HepG2 (cell line): ENCODE data around the gene VPS9D1. TPM values are rescaled to one million over a fixed set of nuclear protein-coding genes. Genes with fewer than 3 reads are reported as not detected.

ENCODE experiments used
- ATF7-NPFF ChIP-seq: sonication (generic); formaldehyde crosslinking; IDR thresholded peaks from 2 replicates; pipeline ENCODE4 v1.8.1; 2023; ENCODE audit warnings: mild to moderate bottlenecking, low read depth, missing genetic modification reagents, moderate library complexity
- CEBPB ChIP-seq: IDR thresholded peaks from 2 replicates; pipeline ENCODE4 v1.6.1; 2011; ENCODE audit warnings: low read depth, low read length, improper control_type of control experiment, borderline replicate concordance
- DMAP1 ChIP-seq: IDR thresholded peaks from 2 replicates; pipeline ENCODE4 v1.6.1; 2016
- HDAC6 ChIP-seq: fragments of 200-600 bp; sonication (generic); IDR thresholded peaks from 2 replicates; pipeline ENCODE4 v1.7.0; 2017; ENCODE audit warnings: mild to moderate bottlenecking, antibody characterized with exemption, low read length, low read depth
- HNRNPH1 ChIP-seq: fragments of 200-400 bp; formaldehyde crosslinking; optimal IDR thresholded peaks from 2 replicates; pipeline ENCODE3; 2017; ENCODE audit warnings: mild to moderate bottlenecking, low read depth, low read length
- NFIB ChIP-seq: sonication (generic); formaldehyde crosslinking; IDR thresholded peaks from 2 replicates; pipeline ENCODE4 v1.9.0; 2021; ENCODE audit warnings: missing genetic modification reagents, mild to moderate bottlenecking, borderline replicate concordance
- NFKBIZ ChIP-seq: IDR thresholded peaks from 2 replicates; pipeline ENCODE4 v1.6.1; 2018; ENCODE audit warnings: missing genetic modification reagents, missing compliant biosample characterization
- SETDB1 ChIP-seq: sonication (generic); formaldehyde crosslinking; IDR thresholded peaks from 2 replicates; pipeline ENCODE4 v1.5.1; 2020; ENCODE audit warnings: missing genetic modification reagents, mild to moderate bottlenecking, borderline replicate concordance
- SOX6 ChIP-seq, 2 experiments: fragments of 450-650 bp in 1 of 2; sonication (generic) in 1 of 2; formaldehyde crosslinking in 1 of 2; IDR thresholded peaks; 2 replicates each; pipeline versions ENCODE4 v1.4.0 to v1.6.1; 2017 to 2020; ENCODE audit warnings: antibody characterized with exemption in 1 of 2, mild to moderate bottlenecking in 1 of 2, missing genetic modification reagents in 1 of 2
- ZMYM2 ChIP-seq: sonication (generic); formaldehyde crosslinking; IDR thresholded peaks from 2 replicates; pipeline ENCODE4 v1.8.0; 2022; ENCODE audit warnings: mild to moderate bottlenecking, missing genetic modification reagents
- ZNF251 ChIP-seq: sonication (generic); formaldehyde crosslinking; IDR thresholded peaks from 2 replicates; pipeline ENCODE4 v1.9.0; 2021; ENCODE audit warnings: mild to moderate bottlenecking, missing genetic modification reagents
- ZNF468 ChIP-seq: sonication (generic); formaldehyde crosslinking; IDR thresholded peaks from 2 replicates; pipeline ENCODE4 v1.8.0; 2022; ENCODE audit warnings: mild to moderate bottlenecking, moderate library complexity, missing genetic modification reagents
- ZNF629 ChIP-seq: sonication (generic); formaldehyde crosslinking; conservative IDR thresholded peaks from 2 replicates; pipeline ENCODE4 v1.5.0; 2020; ENCODE audit warnings: missing genetic modification reagents
- ZNF644 ChIP-seq: IDR thresholded peaks from 2 replicates; pipeline ENCODE4 v1.6.1; 2016; ENCODE audit warnings: low read depth
- polyA plus RNA-seq, 8 experiments: library from polyadenylated mRNA; depleted of rRNA in 3 of 8; stranded (reverse) in 7 of 8; unstranded in 1 of 8; fragments of >200 nt; fragmentation: Illumina TruSeq in 4 of 8; extraction: Trizol in 4 of 8; gene quantifications; 2 replicates each; pipeline versions ENCODE4 v1.2.1 to v1.2.3, GENCODE V29; 2011 to 2016; ENCODE audit warnings: low read depth in 4 of 8, missing spikeins in 1 of 8, mixed read lengths in 1 of 8; ENCODE audit not compliant: insufficient read depth in 1 of 8
- total RNA-seq, 5 experiments: library from RNA; depleted of rRNA; stranded (reverse); fragments of >200 nt; fragmentation: Illumina TruSeq; extraction: Trizol; gene quantifications; 2 replicates each; pipeline ENCODE4 v1.2.3, GENCODE V29; 2016; ENCODE audit warnings: low read depth in 1 of 5
- TF ChIP-seq, protein P1 (sequence below): sonication (generic); formaldehyde crosslinking; IDR thresholded peaks from 2 replicates; pipeline ENCODE4 v1.8.0; 2022; ENCODE audit warnings: missing genetic modification reagents, mild to moderate bottlenecking, borderline replicate concordance
- TF ChIP-seq, protein P2 (sequence below): sonication (generic); formaldehyde crosslinking; IDR thresholded peaks from 2 replicates; pipeline ENCODE4 v1.4.0; 2020; ENCODE audit warnings: low read depth, mild to moderate bottlenecking, missing genetic modification reagents
- TF ChIP-seq, protein P3 (sequence below): sonication (generic); formaldehyde crosslinking; IDR thresholded peaks from 2 replicates; pipeline ENCODE4 v1.5.0; 2020; ENCODE audit warnings: missing genetic modification reagents
- TF ChIP-seq, protein P4 (sequence below): sonication (generic); formaldehyde crosslinking; IDR thresholded peaks from 2 replicates; pipeline ENCODE4 v1.4.0; 2020; ENCODE audit warnings: missing genetic modification reagents, borderline replicate concordance
- TF ChIP-seq, protein P5 (sequence below): sonication (generic); formaldehyde crosslinking; IDR thresholded peaks from 2 replicates; pipeline ENCODE4 v1.9.0; 2021; ENCODE audit warnings: missing genetic modification reagents, mild to moderate bottlenecking, borderline replicate concordance
- TF ChIP-seq, protein P6 (sequence below): sonication (generic); formaldehyde crosslinking; IDR thresholded peaks from 2 replicates; pipeline ENCODE4 v1.8.1; 2023; ENCODE audit warnings: mild to moderate bottlenecking, missing genetic modification reagents, borderline replicate concordance

The VPS9D1 gene
- total and polyA plus RNA-seq, 2 of the 13 experiments (the other 11 are each of a cell fraction or from before 2014, with no cell fraction given): 10.1 to 13.2 TPM

DNA sequence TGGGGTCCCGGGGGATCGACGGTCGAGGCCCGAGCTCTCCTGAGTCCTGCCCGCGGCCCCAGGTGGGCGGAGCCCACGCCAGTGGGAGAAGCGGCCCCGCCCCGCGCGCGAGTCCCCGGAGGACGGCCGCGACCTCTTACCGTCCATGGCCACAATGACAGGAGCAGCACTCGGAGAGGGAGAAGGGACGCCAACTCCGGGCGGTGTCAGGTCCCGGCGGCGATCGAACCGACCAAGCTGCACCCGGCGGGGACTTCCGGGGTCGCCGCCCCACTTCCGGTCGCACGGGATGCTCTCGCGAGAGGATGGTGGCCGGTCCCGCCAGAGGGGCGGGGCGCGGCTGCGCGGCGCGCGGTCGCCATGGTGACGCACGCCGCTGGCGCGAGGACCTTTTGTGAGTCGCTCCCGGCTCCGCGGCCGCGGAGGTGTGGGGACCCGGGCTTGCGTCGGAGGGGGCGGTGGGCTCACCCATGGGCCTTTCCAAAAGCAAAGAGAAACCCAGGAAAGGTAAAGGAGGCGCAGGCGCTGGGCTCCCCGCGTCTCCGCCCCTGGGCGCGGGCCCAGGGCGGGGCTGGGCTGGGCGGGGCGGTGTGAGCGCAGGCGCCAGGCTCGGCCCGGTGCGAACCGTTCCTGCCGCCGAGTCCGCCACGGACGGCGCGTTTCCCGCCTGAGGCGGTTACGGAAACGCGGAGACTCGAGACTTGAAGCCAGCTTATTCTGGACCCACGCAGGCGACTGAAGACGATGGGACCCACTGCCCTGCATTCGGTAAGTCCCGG lies 63.1 kb downstream of the VPS9D1 start, which contains the start of the genes CHMP1A and SPATA33 (continued):
- TF ChIP-seq, protein P1, sequence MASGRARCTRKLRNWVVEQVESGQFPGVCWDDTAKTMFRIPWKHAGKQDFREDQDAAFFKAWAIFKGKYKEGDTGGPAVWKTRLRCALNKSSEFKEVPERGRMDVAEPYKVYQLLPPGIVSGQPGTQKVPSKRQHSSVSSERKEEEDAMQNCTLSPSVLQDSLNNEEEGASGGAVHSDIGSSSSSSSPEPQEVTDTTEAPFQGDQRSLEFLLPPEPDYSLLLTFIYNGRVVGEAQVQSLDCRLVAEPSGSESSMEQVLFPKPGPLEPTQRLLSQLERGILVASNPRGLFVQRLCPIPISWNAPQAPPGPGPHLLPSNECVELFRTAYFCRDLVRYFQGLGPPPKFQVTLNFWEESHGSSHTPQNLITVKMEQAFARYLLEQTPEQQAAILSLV (CRISPR knock-in tag): peak; percentile 89; the same call in 1 of the 2 replicates
- TF ChIP-seq, protein P2, sequence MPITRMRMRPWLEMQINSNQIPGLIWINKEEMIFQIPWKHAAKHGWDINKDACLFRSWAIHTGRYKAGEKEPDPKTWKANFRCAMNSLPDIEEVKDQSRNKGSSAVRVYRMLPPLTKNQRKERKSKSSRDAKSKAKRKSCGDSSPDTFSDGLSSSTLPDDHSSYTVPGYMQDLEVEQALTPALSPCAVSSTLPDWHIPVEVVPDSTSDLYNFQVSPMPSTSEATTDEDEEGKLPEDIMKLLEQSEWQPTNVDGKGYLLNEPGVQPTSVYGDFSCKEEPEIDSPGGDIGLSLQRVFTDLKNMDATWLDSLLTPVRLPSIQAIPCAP (CRISPR knock-in tag): no peak
- TF ChIP-seq NFKBIZ (CRISPR knock-in tag) (no peak), ZNF251 (no peak), ZNF468 (peak; percentile 75; the same call in 1 of the 2 replicates), ZNF629 (CRISPR knock-in tag) (no peak), DMAP1 (peak; percentile 88), NFIB (CRISPR knock-in tag) (no peak), ZNF644 (CRISPR knock-in tag) (no peak), CEBPB (no peak), SOX6 (IDR thresholded peaks at IDR 0.05) (no peak), SOX6 (CRISPR knock-in tag; IDR thresholded peaks at IDR 0.05) (no peak; the same call in 1 of the 2 replicates), HDAC6 (no peak), SETDB1 (no peak), HNRNPH1 (no peak), ZMYM2 (no peak), ATF7-NPFF (CRISPR knock-in tag) (peak; percentile 63; the same call in 1 of the 2 replicates)
- TF ChIP-seq, protein P3, sequence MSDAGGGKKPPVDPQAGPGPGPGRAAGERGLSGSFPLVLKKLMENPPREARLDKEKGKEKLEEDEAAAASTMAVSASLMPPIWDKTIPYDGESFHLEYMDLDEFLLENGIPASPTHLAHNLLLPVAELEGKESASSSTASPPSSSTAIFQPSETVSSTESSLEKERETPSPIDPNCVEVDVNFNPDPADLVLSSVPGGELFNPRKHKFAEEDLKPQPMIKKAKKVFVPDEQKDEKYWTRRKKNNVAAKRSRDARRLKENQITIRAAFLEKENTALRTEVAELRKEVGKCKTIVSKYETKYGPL (CRISPR knock-in tag): 0 out of 2 replicates have a peak, but pooled peaks have one; percentile 34
- TF ChIP-seq, protein P4, sequence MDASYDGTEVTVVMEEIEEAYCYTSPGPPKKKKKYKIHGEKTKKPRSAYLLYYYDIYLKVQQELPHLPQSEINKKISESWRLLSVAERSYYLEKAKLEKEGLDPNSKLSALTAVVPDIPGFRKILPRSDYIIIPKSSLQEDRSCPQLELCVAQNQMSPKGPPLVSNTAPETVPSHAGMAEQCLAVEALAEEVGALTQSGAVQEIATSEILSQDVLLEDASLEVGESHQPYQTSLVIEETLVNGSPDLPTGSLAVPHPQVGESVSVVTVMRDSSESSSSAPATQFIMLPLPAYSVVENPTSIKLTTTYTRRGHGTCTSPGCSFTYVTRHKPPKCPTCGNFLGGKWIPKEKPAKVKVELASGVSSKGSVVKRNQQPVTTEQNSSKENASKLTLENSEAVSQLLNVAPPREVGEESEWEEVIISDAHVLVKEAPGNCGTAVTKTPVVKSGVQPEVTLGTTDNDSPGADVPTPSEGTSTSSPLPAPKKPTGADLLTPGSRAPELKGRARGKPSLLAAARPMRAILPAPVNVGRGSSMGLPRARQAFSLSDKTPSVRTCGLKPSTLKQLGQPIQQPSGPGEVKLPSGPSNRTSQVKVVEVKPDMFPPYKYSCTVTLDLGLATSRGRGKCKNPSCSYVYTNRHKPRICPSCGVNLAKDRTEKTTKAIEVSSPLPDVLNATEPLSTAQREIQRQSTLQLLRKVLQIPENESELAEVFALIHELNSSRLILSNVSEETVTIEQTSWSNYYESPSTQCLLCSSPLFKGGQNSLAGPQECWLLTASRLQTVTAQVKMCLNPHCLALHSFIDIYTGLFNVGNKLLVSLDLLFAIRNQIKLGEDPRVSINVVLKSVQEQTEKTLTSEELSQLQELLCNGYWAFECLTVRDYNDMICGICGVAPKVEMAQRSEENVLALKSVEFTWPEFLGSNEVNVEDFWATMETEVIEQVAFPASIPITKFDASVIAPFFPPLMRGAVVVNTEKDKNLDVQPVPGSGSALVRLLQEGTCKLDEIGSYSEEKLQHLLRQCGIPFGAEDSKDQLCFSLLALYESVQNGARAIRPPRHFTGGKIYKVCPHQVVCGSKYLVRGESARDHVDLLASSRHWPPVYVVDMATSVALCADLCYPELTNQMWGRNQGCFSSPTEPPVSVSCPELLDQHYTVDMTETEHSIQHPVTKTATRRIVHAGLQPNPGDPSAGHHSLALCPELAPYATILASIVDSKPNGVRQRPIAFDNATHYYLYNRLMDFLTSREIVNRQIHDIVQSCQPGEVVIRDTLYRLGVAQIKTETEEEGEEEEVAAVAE: 0 out of 2 replicates have a peak, but pooled peaks have one; percentile 40
- TF ChIP-seq, protein P5, sequence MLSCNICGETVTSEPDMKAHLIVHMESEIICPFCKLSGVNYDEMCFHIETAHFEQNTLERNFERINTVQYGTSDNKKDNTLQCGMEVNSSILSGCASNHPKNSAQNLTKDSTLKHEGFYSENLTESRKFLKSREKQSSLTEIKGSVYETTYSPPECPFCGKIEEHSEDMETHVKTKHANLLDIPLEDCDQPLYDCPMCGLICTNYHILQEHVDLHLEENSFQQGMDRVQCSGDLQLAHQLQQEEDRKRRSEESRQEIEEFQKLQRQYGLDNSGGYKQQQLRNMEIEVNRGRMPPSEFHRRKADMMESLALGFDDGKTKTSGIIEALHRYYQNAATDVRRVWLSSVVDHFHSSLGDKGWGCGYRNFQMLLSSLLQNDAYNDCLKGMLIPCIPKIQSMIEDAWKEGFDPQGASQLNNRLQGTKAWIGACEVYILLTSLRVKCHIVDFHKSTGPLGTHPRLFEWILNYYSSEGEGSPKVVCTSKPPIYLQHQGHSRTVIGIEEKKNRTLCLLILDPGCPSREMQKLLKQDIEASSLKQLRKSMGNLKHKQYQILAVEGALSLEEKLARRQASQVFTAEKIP (CRISPR knock-in tag): no peak
- TF ChIP-seq, protein P6, sequence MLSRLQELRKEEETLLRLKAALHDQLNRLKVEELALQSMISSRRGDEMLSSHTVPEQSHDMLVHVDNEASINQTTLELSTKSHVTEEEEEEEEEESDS: no peak
